HepG2 (cell line): ENCODE data around the gene PODXL.

ENCODE experiments used
- ATF2 ChIP-seq: sonication (generic); formaldehyde crosslinking; IDR thresholded peaks from 2 replicates; pipeline ENCODE4 v1.4.0; 2020; ENCODE audit warnings: missing genetic modification reagents
- CTCF ChIP-seq: sonication (generic); formaldehyde crosslinking; IDR thresholded peaks from 2 replicates; pipeline ENCODE4 v1.5.0; 2020; ENCODE audit warnings: mild to moderate bottlenecking, missing genetic modification reagents, moderate library complexity
- GABPA ChIP-seq, 2 experiments: IDR thresholded peaks; 2 replicates each; pipeline ENCODE4 v1.6.1; 2011 to 2016; ENCODE audit warnings: low read depth in 2 of 2, low read length in 1 of 2, missing biosample characterization in 1 of 2, missing genetic modification characterization in 1 of 2
- SMARCC2 ChIP-seq: fragments of 450-650 bp; IDR thresholded peaks from 2 replicates; pipeline ENCODE4 v1.6.1; 2017; ENCODE audit warnings: antibody characterized with exemption, mild to moderate bottlenecking

GRCh38 chr7:131500357-131500756 is 56.1 kb downstream of the PODXL start:
- no peak for TF ChIP-seq CTCF (CRISPR knock-in tag)
- no peak for TF ChIP-seq ATF2 (CRISPR knock-in tag)
- TF ChIP-seq SMARCC2, result no peak
- no peak for TF ChIP-seq GABPA (IDR thresholded peaks at IDR 0.05; ENCODE audit: low read depth, low read length)
- no peak for TF ChIP-seq GABPA (CRISPR knock-in tag; IDR thresholded peaks at IDR 0.05; ENCODE audit: low read depth)
